HCT116 (cell line): Measurements from ENCODE around the gene MRS2. TPM values are rescaled to one million over a fixed set of nuclear protein-coding genes. Genes with fewer than 3 reads are reported as not detected.
A peak's percentile ranks its signal among the peaks of the same experiment; 100 is the strongest.

ENCODE experiments used
- ATAC-seq: fragments of 200-7000 bp; cut with Tn5 transposase; 2 replicates; pipeline ENCODE4 v1.9.1; 2020; ENCODE audit warnings: mild to moderate bottlenecking, moderate library complexity
- BruUV-seq: library from RNA; stranded (reverse); fragments of 400-500 nt; replicated peaks from 2 replicates; lab custom pipeline; 2021; lab: Mats Ljungman, UMichigan
- CTCF ChIA-PET: fragments of 300-600 bp; sonication (Branson Sonifier 250); formaldehyde crosslinking; loops from one replicate; lab custom pipeline; 2021; ENCODE audit warnings: antibody characterized with exemption; lab: Charles Lee
- POLR2A ChIA-PET: fragments of 300-600, 350-600 bp; sonication (Branson Sonifier 250); formaldehyde crosslinking; loops from one replicate; lab custom pipeline; 2021; ENCODE audit warnings: antibody characterized with exemption; lab: Charles Lee
- RAD21 ChIA-PET, 2 experiments: fragments of 300-600 bp; sonication (Branson Sonifier 250); formaldehyde crosslinking; loops; one replicate each; lab custom pipeline; 2023; ENCODE audit warnings: low total read pairs in 2 of 2; ENCODE audit not compliant: uncharacterized antibody in 2 of 2, unreplicated experiment in 2 of 2, low non-redundant PET in 1 of 2; lab: Charles Lee
- DNase-seq: peaks from one replicate; pipeline ENCODE4 v3.0.0-alpha.2; 2010; ENCODE audit warnings: low read depth, low spot score
- H2AFZ ChIP-seq: fragments of 200-600 bp; shearing (Covaris generic), sonication (generic); 2 replicates; pipeline ENCODE4 v1.6.1; 2017; ENCODE audit warnings: low read depth, mixed run types, mixed read lengths, antibody characterized with exemption, low read length; ENCODE audit not compliant: poor library complexity, severe bottlenecking
- H3K27ac ChIP-seq: 2 replicates; pipeline ENCODE4 v1.5.1; 2012; ENCODE audit warnings: low read depth, low read length
- H3K27me3 ChIP-seq: fragments of 200-600 bp; sonication (generic); 2 replicates; pipeline ENCODE4 v1.6.1; 2016; ENCODE audit warnings: mixed run types, low read length, mixed read lengths; ENCODE audit not compliant: insufficient read depth
- H3K36me3 ChIP-seq, 2 experiments: fragments of 200-500 bp in 1 of 2; fragments of 200-600 bp in 1 of 2; sonication (Bioruptor generic) in 1 of 2; sonication (generic) in 1 of 2; 2 replicates each; pipeline versions ENCODE4 v1.5.1 to v1.6.1; 2014 to 2016; ENCODE audit warnings: low read length in 2 of 2, inconsistent platforms in 1 of 2, mixed read lengths in 1 of 2, mixed run types in 1 of 2; ENCODE audit not compliant: insufficient read depth in 2 of 2, control insufficient read depth in 1 of 2
- H3K4me1 ChIP-seq, 2 experiments: fragments of 200-600 bp in 1 of 2; sonication (generic) in 1 of 2; 2 replicates each; pipeline versions ENCODE4 v1.5.1 to v1.6.1; 2012 to 2017; ENCODE audit warnings: low read length in 2 of 2, inconsistent platforms in 1 of 2, mild to moderate bottlenecking in 1 of 2, mixed read lengths in 1 of 2, mixed run types in 1 of 2, moderate library complexity in 1 of 2; ENCODE audit not compliant: insufficient read depth in 2 of 2, control insufficient read depth in 1 of 2
- H3K4me2 ChIP-seq: fragments of 200-600 bp; sonication (generic); 2 replicates; pipeline ENCODE4 v1.6.1; 2017; ENCODE audit warnings: mixed run types, low read length, mixed read lengths
- H3K4me3 ChIP-seq, 2 experiments: fragments of 200-600 bp in 1 of 2; sonication (generic) in 1 of 2; replicated peaks in 1 of 2; 2 replicates each; pipeline ENCODE4 v1.5.1; 2011 to 2016; ENCODE audit warnings: low read length in 2 of 2, control low read depth in 1 of 2, low read depth in 1 of 2, mild to moderate bottlenecking in 1 of 2, mixed read lengths in 1 of 2, mixed run types in 1 of 2
- H3K79me2 ChIP-seq: fragments of 200-600 bp; sonication (generic); 2 replicates; pipeline ENCODE4 v1.6.1; 2017; ENCODE audit warnings: mild to moderate bottlenecking, mixed run types, low read length, moderate library complexity, mixed read lengths; ENCODE audit not compliant: insufficient read depth
- H3K9ac ChIP-seq: fragments of 200-600 bp; sonication (generic); 2 replicates; pipeline ENCODE4 v1.6.1; 2016; ENCODE audit warnings: low read length, mixed read lengths
- H3K9me2 ChIP-seq: fragments of 200-600 bp; sonication (generic), shearing (Covaris generic); 2 replicates; pipeline ENCODE4 v1.6.1; 2017; ENCODE audit warnings: mixed run types, mild to moderate bottlenecking, moderate library complexity; ENCODE audit not compliant: insufficient read depth
- H3K9me3 ChIP-seq, 2 experiments: fragments of 200-500 bp in 1 of 2; fragments of 200-600 bp in 1 of 2; sonication (Bioruptor generic) in 1 of 2; sonication (generic) in 1 of 2; 2 replicates each; pipeline ENCODE4 v1.6.1; 2014 to 2017; ENCODE audit warnings: low read length in 2 of 2, mixed read lengths in 2 of 2, inconsistent platforms in 1 of 2, low read depth in 1 of 2, mild to moderate bottlenecking in 1 of 2, mixed run types in 1 of 2, moderate library complexity in 1 of 2; ENCODE audit not compliant: control insufficient read depth in 1 of 2, insufficient read depth in 1 of 2
- H4K20me1 ChIP-seq: fragments of 200-600 bp; sonication (generic), shearing (Covaris generic); 2 replicates; pipeline ENCODE4 v1.6.1; 2017; ENCODE audit warnings: mixed run types, mild to moderate bottlenecking, moderate library complexity; ENCODE audit not compliant: insufficient read depth
- CBX3 ChIP-seq: IDR thresholded peaks from 2 replicates; pipeline ENCODE4 v1.6.1; 2012; ENCODE audit warnings: low read depth
- CEBPB ChIP-seq: IDR thresholded peaks from 2 replicates; pipeline ENCODE4 v1.6.1; 2012; ENCODE audit warnings: low read depth
- EGR1 ChIP-seq: IDR thresholded peaks from 2 replicates; pipeline ENCODE4 v1.6.1; 2012; ENCODE audit warnings: low read depth
- ELF1 ChIP-seq: IDR thresholded peaks from 2 replicates; pipeline ENCODE4 v1.6.1; 2012; ENCODE audit warnings: low read depth, borderline replicate concordance
- EZH2 ChIP-seq: fragments of 200-600 bp; sonication (generic); IDR thresholded peaks from 2 replicates; pipeline ENCODE4 v1.6.1; 2017; ENCODE audit warnings: antibody characterized with exemption, mixed run types
- EZH2phosphoT487 ChIP-seq: fragments of 200-600 bp; IDR thresholded peaks from 2 replicates; pipeline ENCODE4 v1.6.1; 2018; ENCODE audit warnings: antibody characterized with exemption, borderline replicate concordance
- JUND ChIP-seq: IDR thresholded peaks from 2 replicates; pipeline ENCODE4 v1.6.1; 2012
- POLR2AphosphoS5 ChIP-seq: IDR thresholded peaks from 2 replicates; pipeline ENCODE4 v1.6.1; 2011; ENCODE audit warnings: mild to moderate bottlenecking, low read depth, low read length, moderate library complexity
- RAD21 ChIP-seq: IDR thresholded peaks from 2 replicates; pipeline ENCODE4 v1.6.1; 2012; ENCODE audit warnings: low read depth, mild to moderate bottlenecking
- SIN3A ChIP-seq: IDR thresholded peaks from 2 replicates; pipeline ENCODE4 v1.6.1; 2012; ENCODE audit warnings: low read depth
- TCF7L2 ChIP-seq: IDR thresholded peaks from 2 replicates; pipeline ENCODE4 v1.7.0; 2011; ENCODE audit warnings: borderline replicate concordance, inconsistent platforms; ENCODE audit not compliant: insufficient read depth, insufficient read length; ENCODE audit errors: extremely low read depth
- ZFX ChIP-seq: fragments of 450-650 bp; IDR thresholded peaks from 2 replicates; pipeline ENCODE4 v1.6.1; 2017
- intact Hi-C: fragments of 100-400 bp; cut with micrococcal nuclease; formaldehyde crosslinking; loops from 2 replicates; pipeline ENCODE4 v1.10.0; 2022
- total RNA-seq: library from RNA; stranded (reverse); gene quantifications from one replicate; pipeline ENCODE4 v1.2.1, GENCODE V29; 2021; ENCODE audit not compliant: unreplicated experiment
- TF ChIP-seq, protein P1 (sequence below): IDR thresholded peaks from 2 replicates; pipeline ENCODE4 v1.6.1; 2012
- TF ChIP-seq, protein P2 (sequence below): IDR thresholded peaks from 2 replicates; pipeline ENCODE4 v1.6.1; 2012; ENCODE audit warnings: low read depth
- TF ChIP-seq, protein P3 (sequence below): IDR thresholded peaks from 2 replicates; pipeline ENCODE4 v1.6.1; 2012
- TF ChIP-seq, protein P4 (sequence below): IDR thresholded peaks from 2 replicates; pipeline ENCODE4 v1.6.1; 2011; ENCODE audit warnings: mild to moderate bottlenecking, low read length, moderate library complexity; ENCODE audit not compliant: insufficient replicate concordance; ENCODE audit errors: extremely low read depth

The MRS2 gene
- total RNA-seq, 1 experiment from 2014 or later = 39.9 TPM

DNA sequence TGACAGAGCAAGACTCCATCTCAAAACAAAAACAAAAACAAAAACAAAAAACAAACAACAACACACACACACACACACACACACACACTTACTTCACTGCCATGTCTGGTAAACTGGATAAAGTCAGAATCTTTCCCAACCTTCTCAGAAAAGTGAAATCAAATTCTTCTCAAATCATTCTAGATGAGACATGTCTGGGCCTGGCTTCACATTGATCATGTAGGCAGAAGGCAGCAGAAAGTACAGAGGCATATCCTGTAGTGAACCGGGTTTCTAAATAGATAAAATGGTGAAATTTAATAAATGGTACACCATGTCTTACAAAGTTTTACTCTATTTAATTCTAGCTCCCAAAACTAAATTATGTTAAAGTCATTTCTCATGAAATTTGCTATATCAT lies 14.9 kb upstream of the MRS2 start:
- CTCF ChIA-PET = interaction anchor here (1.8 to 3.3 kb wide), 2 partner anchors 25 to 104 kb away, joined by 3 to 61 read pairs; no protein-coding TSS in a partner anchor
- BruUV-seq = no TSS peak
- H3K4me3 ChIP-seq = no peak overlapping the region

More for the DNA sequence above, 14.9 kb upstream of the MRS2 start:
- H3K9ac ChIP-seq = no peak overlapping the region
- intact Hi-C loops = no loop called here
- no peaks in the 10 kb centered on the region for H4K20me1 ChIP-seq
- no peaks in the 10 kb centered on the region for H3K79me2 ChIP-seq
- ChIA-PET RAD21 (no interaction called here), POLR2A (interaction anchor here (1.8 kb wide), 1 partner anchor 165 kb away, joined by 6 read pairs; no protein-coding TSS in a partner anchor)
- H3K4me2 ChIP-seq = no peak overlapping the region
- TF ChIP-seq, protein P1, sequence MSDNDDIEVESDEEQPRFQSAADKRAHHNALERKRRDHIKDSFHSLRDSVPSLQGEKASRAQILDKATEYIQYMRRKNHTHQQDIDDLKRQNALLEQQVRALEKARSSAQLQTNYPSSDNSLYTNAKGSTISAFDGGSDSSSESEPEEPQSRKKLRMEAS = no peak
- TF ChIP-seq, protein P2, sequence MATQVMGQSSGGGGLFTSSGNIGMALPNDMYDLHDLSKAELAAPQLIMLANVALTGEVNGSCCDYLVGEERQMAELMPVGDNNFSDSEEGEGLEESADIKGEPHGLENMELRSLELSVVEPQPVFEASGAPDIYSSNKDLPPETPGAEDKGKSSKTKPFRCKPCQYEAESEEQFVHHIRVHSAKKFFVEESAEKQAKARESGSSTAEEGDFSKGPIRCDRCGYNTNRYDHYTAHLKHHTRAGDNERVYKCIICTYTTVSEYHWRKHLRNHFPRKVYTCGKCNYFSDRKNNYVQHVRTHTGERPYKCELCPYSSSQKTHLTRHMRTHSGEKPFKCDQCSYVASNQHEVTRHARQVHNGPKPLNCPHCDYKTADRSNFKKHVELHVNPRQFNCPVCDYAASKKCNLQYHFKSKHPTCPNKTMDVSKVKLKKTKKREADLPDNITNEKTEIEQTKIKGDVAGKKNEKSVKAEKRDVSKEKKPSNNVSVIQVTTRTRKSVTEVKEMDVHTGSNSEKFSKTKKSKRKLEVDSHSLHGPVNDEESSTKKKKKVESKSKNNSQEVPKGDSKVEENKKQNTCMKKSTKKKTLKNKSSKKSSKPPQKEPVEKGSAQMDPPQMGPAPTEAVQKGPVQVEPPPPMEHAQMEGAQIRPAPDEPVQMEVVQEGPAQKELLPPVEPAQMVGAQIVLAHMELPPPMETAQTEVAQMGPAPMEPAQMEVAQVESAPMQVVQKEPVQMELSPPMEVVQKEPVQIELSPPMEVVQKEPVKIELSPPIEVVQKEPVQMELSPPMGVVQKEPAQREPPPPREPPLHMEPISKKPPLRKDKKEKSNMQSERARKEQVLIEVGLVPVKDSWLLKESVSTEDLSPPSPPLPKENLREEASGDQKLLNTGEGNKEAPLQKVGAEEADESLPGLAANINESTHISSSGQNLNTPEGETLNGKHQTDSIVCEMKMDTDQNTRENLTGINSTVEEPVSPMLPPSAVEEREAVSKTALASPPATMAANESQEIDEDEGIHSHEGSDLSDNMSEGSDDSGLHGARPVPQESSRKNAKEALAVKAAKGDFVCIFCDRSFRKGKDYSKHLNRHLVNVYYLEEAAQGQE = no peak
- TF ChIP-seq EGR1 (no peak), CEBPB (no peak), TCF7L2 (no peak), ZFX (no peak), SIN3A (no peak), POLR2AphosphoS5 (no peak), CBX3 (no peak), JUND (no peak), EZH2phosphoT487 (no peak), ELF1 (no peak), RAD21 (no peak), EZH2 (no peak)
- TF ChIP-seq, protein P3, sequence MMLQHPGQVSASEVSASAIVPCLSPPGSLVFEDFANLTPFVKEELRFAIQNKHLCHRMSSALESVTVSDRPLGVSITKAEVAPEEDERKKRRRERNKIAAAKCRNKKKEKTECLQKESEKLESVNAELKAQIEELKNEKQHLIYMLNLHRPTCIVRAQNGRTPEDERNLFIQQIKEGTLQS = no peak
- TF ChIP-seq, protein P4, sequence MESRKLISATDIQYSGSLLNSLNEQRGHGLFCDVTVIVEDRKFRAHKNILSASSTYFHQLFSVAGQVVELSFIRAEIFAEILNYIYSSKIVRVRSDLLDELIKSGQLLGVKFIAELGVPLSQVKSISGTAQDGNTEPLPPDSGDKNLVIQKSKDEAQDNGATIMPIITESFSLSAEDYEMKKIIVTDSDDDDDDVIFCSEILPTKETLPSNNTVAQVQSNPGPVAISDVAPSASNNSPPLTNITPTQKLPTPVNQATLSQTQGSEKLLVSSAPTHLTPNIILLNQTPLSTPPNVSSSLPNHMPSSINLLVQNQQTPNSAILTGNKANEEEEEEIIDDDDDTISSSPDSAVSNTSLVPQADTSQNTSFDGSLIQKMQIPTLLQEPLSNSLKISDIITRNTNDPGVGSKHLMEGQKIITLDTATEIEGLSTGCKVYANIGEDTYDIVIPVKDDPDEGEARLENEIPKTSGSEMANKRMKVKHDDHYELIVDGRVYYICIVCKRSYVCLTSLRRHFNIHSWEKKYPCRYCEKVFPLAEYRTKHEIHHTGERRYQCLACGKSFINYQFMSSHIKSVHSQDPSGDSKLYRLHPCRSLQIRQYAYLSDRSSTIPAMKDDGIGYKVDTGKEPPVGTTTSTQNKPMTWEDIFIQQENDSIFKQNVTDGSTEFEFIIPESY = no peak
- ATAC-seq (no peak), DNase-seq (no peak)
- H3K9me3 ChIP-seq = no peaks in the 10 kb centered on the region
- no peaks in the 10 kb centered on the region for H3K36me3 ChIP-seq
- peak overlapping the region; percentile 13 for H2AFZ ChIP-seq
- H3K27me3 ChIP-seq = no peaks in the 10 kb centered on the region
- peaks cover 0 to 5% of the 10 kb centered on the region in 2 experiments; a peak in 2 of 4 replicates for H3K4me1 ChIP-seq
- H3K27ac ChIP-seq = no peak overlapping the region
- H3K9me2 ChIP-seq = no peaks in the 10 kb centered on the region
